Measurements from ENCODE around the gene GFRA3. TPM values are rescaled to one million over a fixed set of nuclear protein-coding genes. Genes with fewer than 3 reads are reported as not detected.

The GFRA3 gene
- total RNA-seq, 3 donors from 2014 or later, result not detected

GRCh38 chr5:138289296-138289695 lies 14.9 kb upstream of the GFRA3 start:
- intact Hi-C loops (cut with DNase I; ENCODE audit: low total_unique reads), result no loop called here
- Histone ChIP-seq H3K4me1 (no peaks in the 10 kb centered on the region), H3K27ac (no peak overlapping the region), H3K27me3 (no peaks in the 10 kb centered on the region), H3K9me3 (no peaks in the 10 kb centered on the region), H3K4me3 (no peak overlapping the region), H3K36me3 (no peaks in the 10 kb centered on the region)
- no peak for TF ChIP-seq POLR2AphosphoS5 (IDR thresholded peaks at IDR 0.05)
- no peak for TF ChIP-seq CTCF (IDR thresholded peaks at IDR 0.05)
- TF ChIP-seq POLR2A (IDR thresholded peaks at IDR 0.05), result no peak
- DNase-seq (ENCODE audit: low spot score in 2 of 2), result no peak

- no peak overlapping the region for H3K4me3 ChIP-seq
- no peaks in the 10 kb centered on the region for H3K36me3 ChIP-seq
- H3K27me3 ChIP-seq, result no peaks in the 10 kb centered on the region
- no peaks in the 10 kb centered on the region for H3K9me3 ChIP-seq
- TF ChIP-seq POLR2AphosphoS5 (IDR thresholded peaks at IDR 0.05) (no peak), POLR2A (IDR thresholded peaks at IDR 0.05) (no peak), CTCF (IDR thresholded peaks at IDR 0.05) (no peak)
- H3K27ac ChIP-seq, result no peak overlapping the region
- no peak for DNase-seq (ENCODE audit: low spot score in 2 of 2)
- H3K4me1 ChIP-seq, result no peaks in the 10 kb centered on the region
- intact Hi-C loops (cut with DNase I; ENCODE audit: low total_unique reads), result no loop called here
Measured at GRCh38 chr5:138287246-138287645, 12.8 kb upstream of the GFRA3 start.

GRCh38 chr5:138282920-138283742 lies 8.7 kb upstream of the GFRA3 start:
- peak; percentile 33 to 54 for DNase-seq (ENCODE audit: low spot score in 2 of 2)
- Histone ChIP-seq H3K27ac (no peak overlapping the region), H3K4me3 (no peak overlapping the region), H3K9me3 (no peaks in the 10 kb centered on the region), H3K4me1 (no peaks in the 10 kb centered on the region), H3K27me3 (no peaks in the 10 kb centered on the region), H3K36me3 (no peaks in the 10 kb centered on the region)
- intact Hi-C loops (cut with DNase I; ENCODE audit: low total_unique reads), result no loop called here
- TF ChIP-seq POLR2AphosphoS5 (IDR thresholded peaks at IDR 0.05) (no peak), POLR2A (IDR thresholded peaks at IDR 0.05) (no peak), CTCF (IDR thresholded peaks at IDR 0.05) (peak in 2 of 3 donors; percentile 35 to 51)

GRCh38 chr5:138280915-138281314 lies 6.5 kb upstream of the GFRA3 start:
- H3K9me3 ChIP-seq, result no peaks in the 10 kb centered on the region
- no peak overlapping the region for H3K27ac ChIP-seq
- DNase-seq (ENCODE audit: low spot score in 2 of 2), result no peak
- intact Hi-C loops (cut with DNase I; ENCODE audit: low total_unique reads), result no loop called here
- H3K4me1 ChIP-seq, result no peaks in the 10 kb centered on the region
- no peak overlapping the region for H3K4me3 ChIP-seq
- no peaks in the 10 kb centered on the region for H3K27me3 ChIP-seq
- no peaks in the 10 kb centered on the region for H3K36me3 ChIP-seq
- no peak for TF ChIP-seq POLR2A (IDR thresholded peaks at IDR 0.05)
- no peak for TF ChIP-seq POLR2AphosphoS5 (IDR thresholded peaks at IDR 0.05)
- no peak for TF ChIP-seq CTCF (IDR thresholded peaks at IDR 0.05)

GRCh38 chr5:138276402-138277054 lies 2.1 kb upstream of the GFRA3 start:
- intact Hi-C loops (cut with DNase I; ENCODE audit: low total_unique reads), result no loop called here
- Histone ChIP-seq H3K4me3 (no peak overlapping the region), H3K27ac (no peak overlapping the region), H3K4me1 (no peaks in the 10 kb centered on the region), H3K27me3 (peaks cover 0 to 5% of the 10 kb centered on the region in 2 donors), H3K9me3 (no peaks in the 10 kb centered on the region), H3K36me3 (no peaks in the 10 kb centered on the region)
- TF ChIP-seq POLR2AphosphoS5 (IDR thresholded peaks at IDR 0.05), result no peak
- no peak for TF ChIP-seq CTCF (IDR thresholded peaks at IDR 0.05)
- TF ChIP-seq POLR2A (IDR thresholded peaks at IDR 0.05), result no peak
- no peak for DNase-seq (ENCODE audit: low spot score in 2 of 2)

All from breast epithelium (tissue), 4 donors.